Kidney epithelial cell (primary cell): ENCODE data around the gene MFSD11. TPM values are rescaled to one million over a fixed set of nuclear protein-coding genes. Genes with fewer than 3 reads are reported as not detected.
"Not testable (repeated sequence)": the region's sequence is repeated elsewhere in the genome, so short reads cannot be mapped to it uniquely, and the experiment has no call there.

Source experiments
- DNase-seq: peaks from one replicate; pipeline ENCODE4 v3.0.0-alpha.2; 2010; ENCODE audit warnings: low read depth
- H3K27me3 ChIP-seq: 2 replicates; pipeline ENCODE4 v1.6.0; 2011; ENCODE audit warnings: low read length; ENCODE audit not compliant: control insufficient read depth, insufficient read depth
- H3K36me3 ChIP-seq: 2 replicates; pipeline ENCODE4 v1.5.1; 2011; ENCODE audit warnings: low read length; ENCODE audit not compliant: control insufficient read depth, insufficient read depth
- H3K4me3 ChIP-seq: 2 replicates; pipeline ENCODE4 v1.5.1; 2011; ENCODE audit warnings: low read depth, mild to moderate bottlenecking, control low read depth, low read length
- total RNA-seq: library from RNA; depleted of rRNA; stranded (reverse); fragments of >200 nt; gene quantifications from 2 replicates; pipeline ENCODE4 v1.2.3, GENCODE V29; 2015
- TF ChIP-seq, protein P1 (sequence below): IDR thresholded peaks from 2 replicates; pipeline ENCODE4 v1.5.1; 2011; ENCODE audit warnings: mild to moderate bottlenecking, moderate library complexity, low read length, control low read depth, inconsistent platforms; ENCODE audit not compliant: insufficient read depth, poor library complexity, severe bottlenecking

The MFSD11 gene
- total RNA-seq, 1 donor from 2014 or later = 17.5 TPM

DNA sequence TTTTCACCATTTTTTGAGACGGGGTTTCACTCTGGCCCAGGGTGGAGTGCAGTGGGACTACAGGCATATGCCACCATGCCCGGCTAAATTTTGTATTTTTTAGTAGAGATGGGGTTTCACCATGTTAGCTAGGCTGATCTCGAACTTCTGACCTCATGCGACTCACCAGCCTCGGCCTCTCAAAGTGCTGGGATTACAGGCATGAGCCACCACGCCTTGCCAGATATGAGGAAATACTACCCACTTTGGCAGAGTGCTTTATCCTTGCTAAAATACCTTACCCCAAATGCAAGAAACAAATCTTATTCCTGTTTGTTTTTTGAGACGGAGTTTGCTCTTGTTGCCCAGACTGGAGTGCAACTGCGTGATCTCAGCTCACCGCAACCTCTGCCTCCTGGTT lies 67.4 kb downstream of the MFSD11 start:
- Histone ChIP-seq H3K4me3 (no peak overlapping the region), H3K27me3 (no peaks in the 10 kb centered on the region), H3K36me3 (no peaks in the 10 kb centered on the region)
- DNase-seq = no peak
- TF ChIP-seq, protein P1, sequence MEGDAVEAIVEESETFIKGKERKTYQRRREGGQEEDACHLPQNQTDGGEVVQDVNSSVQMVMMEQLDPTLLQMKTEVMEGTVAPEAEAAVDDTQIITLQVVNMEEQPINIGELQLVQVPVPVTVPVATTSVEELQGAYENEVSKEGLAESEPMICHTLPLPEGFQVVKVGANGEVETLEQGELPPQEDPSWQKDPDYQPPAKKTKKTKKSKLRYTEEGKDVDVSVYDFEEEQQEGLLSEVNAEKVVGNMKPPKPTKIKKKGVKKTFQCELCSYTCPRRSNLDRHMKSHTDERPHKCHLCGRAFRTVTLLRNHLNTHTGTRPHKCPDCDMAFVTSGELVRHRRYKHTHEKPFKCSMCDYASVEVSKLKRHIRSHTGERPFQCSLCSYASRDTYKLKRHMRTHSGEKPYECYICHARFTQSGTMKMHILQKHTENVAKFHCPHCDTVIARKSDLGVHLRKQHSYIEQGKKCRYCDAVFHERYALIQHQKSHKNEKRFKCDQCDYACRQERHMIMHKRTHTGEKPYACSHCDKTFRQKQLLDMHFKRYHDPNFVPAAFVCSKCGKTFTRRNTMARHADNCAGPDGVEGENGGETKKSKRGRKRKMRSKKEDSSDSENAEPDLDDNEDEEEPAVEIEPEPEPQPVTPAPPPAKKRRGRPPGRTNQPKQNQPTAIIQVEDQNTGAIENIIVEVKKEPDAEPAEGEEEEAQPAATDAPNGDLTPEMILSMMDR = no peak

DNA sequence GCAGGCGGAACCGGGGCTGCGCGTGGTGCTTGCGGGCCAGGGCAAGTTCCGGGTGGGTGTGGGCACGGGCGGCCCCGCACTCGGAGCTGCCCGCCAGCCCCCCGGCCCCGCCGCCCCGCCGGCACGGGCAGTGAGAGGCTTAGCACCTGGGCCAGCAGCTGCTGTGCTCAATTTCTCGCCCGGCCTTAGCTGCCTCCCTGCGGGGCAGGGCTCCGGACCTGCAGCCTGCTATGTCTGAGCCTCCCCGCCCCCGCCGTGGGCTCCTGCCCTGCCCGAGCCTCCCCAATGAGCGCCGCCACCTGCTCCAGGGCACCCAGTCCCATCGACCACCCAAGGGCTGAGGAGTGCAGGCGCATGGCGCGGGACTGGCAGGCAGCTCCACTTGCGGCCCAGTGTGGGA lies 68.2 kb downstream of the MFSD11 start:
- not testable (repeated sequence) for H3K4me3 ChIP-seq, DNase-seq, H3K36me3 ChIP-seq, H3K27me3 ChIP-seq

DNA sequence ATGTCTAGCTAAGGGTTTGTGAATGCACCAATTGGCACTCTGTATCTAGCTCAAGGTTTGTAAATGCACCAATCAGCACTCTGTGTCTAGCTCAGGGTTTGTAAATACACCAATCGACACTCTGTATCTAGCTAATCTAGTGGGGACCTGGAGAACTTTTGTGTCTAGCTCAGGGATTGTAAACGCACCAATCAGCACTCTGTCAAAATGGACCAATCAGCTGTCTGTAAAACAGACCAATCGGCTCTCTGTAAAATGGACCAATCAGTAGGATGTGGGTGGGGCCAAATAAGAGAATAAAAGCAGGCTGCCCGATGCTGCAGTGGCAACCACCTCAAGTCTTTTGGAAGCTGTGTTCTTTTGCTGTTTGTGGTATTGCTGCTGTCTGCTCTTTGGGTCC lies 68.8 kb downstream of the MFSD11 start:
- not testable (repeated sequence) for H3K36me3 ChIP-seq, H3K4me3 ChIP-seq, DNase-seq, H3K27me3 ChIP-seq

DNA sequence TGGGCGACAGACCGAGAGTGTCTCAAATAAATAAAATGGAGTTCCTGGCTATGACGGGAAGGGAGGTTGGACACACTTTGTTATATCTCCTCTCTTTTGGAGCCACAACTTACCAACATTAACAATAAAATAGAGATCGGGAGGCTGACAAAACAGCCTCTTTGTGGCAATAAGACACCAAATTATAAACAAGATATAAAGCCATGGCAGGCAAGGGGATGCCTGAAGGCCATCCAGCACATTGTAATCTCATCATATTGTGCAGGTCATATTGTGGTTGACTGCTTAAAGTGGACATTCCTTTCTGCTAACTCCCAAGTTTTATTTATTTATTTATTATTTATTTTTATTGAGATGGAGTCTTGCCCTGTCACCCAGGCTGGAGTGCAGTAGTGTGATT lies 70.4 kb downstream of the MFSD11 start:
- Histone ChIP-seq H3K36me3 (no peaks in the 10 kb centered on the region), H3K27me3 (peaks cover 3% of the 10 kb centered on the region), H3K4me3 (no peak overlapping the region)
- no peak for DNase-seq
- TF ChIP-seq, protein P1 = no peak

DNA sequence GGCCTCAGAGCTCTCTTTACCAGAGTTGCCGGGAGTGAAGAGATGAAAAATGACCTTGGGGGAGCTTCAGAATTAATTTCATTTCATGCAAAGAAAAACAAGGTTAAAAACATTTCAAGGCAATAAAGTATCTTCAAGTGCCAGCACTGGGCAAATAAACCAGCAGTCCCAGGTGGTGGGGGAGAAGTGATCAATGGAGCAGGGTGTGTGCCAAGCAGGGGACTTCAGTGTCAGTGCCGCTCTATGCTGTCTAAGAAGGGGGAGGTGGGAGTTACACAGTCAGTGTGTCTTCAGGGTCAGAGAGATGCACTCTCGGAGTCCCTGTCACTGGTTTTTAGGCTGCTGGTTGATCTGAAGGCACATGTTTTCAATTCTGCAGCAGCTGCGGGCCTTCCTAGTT lies 73.0 kb downstream of the MFSD11 start:
- H3K27me3 ChIP-seq = peaks cover 5% of the 10 kb centered on the region
- H3K4me3 ChIP-seq = no peak overlapping the region
- H3K36me3 ChIP-seq = no peaks in the 10 kb centered on the region
- DNase-seq = no peak
- TF ChIP-seq, protein P1 = no peak

DNA sequence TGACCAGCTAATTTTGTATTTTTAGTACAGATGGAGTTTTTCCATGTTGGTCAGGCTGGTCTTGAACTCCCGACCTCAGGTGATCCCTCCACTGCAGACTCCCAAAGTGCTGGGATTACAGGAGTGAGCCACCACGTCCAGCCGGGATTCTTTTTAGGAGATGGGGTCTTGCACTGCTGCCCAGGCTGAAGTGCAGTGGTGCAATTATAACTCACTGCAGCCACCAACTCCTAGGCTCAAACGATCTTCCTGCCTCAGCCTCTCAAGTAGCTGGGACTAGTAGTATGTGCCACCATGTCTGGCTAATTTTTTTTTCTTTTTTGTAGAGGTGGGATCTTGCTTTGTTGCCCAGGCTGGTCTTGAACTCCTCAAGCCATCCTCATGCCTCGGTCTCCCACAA lies 73.9 kb downstream of the MFSD11 start:
- Histone ChIP-seq H3K4me3 (no peak overlapping the region), H3K36me3 (no peaks in the 10 kb centered on the region), H3K27me3 (peaks cover 5% of the 10 kb centered on the region)
- no peak for DNase-seq
- TF ChIP-seq, protein P1 = no peak

DNA sequence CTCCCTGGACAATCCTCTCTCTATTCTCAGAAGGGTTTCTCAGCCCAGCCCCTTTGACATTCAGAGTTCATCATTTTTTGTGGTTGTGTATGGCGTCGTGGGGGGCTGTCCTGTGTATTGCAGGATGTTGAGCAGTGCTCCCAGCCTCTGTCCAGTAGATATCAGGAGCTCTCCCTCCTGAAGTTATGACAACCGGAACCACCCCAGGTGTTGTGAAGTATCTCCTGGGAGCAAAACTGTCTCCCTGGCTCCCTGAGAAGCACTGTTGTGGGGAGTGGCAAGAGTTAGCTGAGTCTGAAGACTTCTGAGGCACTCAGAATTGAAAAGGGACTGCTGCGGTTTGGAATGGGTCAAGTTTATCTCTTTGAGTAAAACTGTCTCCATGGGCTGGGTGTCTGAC lies 74.3 kb downstream of the MFSD11 start:
- no peak overlapping the region for H3K4me3 ChIP-seq
- TF ChIP-seq, protein P1 = no peak
- no peak for DNase-seq
- H3K27me3 ChIP-seq = peaks cover 5% of the 10 kb centered on the region
- H3K36me3 ChIP-seq = no peaks in the 10 kb centered on the region
